ENCODE data around the gene FOXB1. TPM values are rescaled to one million over a fixed set of nuclear protein-coding genes. Genes with fewer than 3 reads are reported as not detected.

Gene FOXB1
- total RNA-seq, 1 donor from 2014 or later: 6.7 TPM

GRCh38 chr15:60017538-60018520 is 13.7 kb downstream of the FOXB1 start:
- DNase-seq (ENCODE audit: low spot score): no peak
- Mint-ChIP-seq H3K27ac (ENCODE audit: unreplicated experiment) (no peak overlapping the region), H3K27me3 (ENCODE audit: unreplicated experiment) (no peaks in the 10 kb centered on the region), H3K9me3 (ENCODE audit: unreplicated experiment) (no peaks in the 10 kb centered on the region), H3K4me3 (ENCODE audit: unreplicated experiment) (no peak overlapping the region), H3K4me1 (ENCODE audit: unreplicated experiment) (peaks cover 11% of the 10 kb centered on the region), H3K36me3 (ENCODE audit: low read depth, unreplicated experiment) (peaks cover 6% of the 10 kb centered on the region)
- TF ChIP-seq, protein P1, sequence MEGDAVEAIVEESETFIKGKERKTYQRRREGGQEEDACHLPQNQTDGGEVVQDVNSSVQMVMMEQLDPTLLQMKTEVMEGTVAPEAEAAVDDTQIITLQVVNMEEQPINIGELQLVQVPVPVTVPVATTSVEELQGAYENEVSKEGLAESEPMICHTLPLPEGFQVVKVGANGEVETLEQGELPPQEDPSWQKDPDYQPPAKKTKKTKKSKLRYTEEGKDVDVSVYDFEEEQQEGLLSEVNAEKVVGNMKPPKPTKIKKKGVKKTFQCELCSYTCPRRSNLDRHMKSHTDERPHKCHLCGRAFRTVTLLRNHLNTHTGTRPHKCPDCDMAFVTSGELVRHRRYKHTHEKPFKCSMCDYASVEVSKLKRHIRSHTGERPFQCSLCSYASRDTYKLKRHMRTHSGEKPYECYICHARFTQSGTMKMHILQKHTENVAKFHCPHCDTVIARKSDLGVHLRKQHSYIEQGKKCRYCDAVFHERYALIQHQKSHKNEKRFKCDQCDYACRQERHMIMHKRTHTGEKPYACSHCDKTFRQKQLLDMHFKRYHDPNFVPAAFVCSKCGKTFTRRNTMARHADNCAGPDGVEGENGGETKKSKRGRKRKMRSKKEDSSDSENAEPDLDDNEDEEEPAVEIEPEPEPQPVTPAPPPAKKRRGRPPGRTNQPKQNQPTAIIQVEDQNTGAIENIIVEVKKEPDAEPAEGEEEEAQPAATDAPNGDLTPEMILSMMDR (IDR thresholded peaks at IDR 0.05; ENCODE audit: unreplicated experiment): no peak

- Mint-ChIP-seq H3K27ac (ENCODE audit: unreplicated experiment) (peak overlapping the region; percentile 37), H3K9me3 (ENCODE audit: unreplicated experiment) (no peaks in the 10 kb centered on the region), H3K4me3 (ENCODE audit: unreplicated experiment) (no peak overlapping the region), H3K36me3 (ENCODE audit: low read depth, unreplicated experiment) (peaks cover 6% of the 10 kb centered on the region), H3K4me1 (ENCODE audit: unreplicated experiment) (peaks cover 21% of the 10 kb centered on the region), H3K27me3 (ENCODE audit: unreplicated experiment) (no peaks in the 10 kb centered on the region)
- TF ChIP-seq, protein P1 (IDR thresholded peaks at IDR 0.05; ENCODE audit: unreplicated experiment): no peak
- DNase-seq (ENCODE audit: low spot score): no peak
Observed at GRCh38 chr15:60020736-60021135, 16.6 kb downstream of the FOXB1 start.

- H3K27ac Mint-ChIP-seq (ENCODE audit: unreplicated experiment): peak overlapping the region; percentile 42
- H3K4me3 Mint-ChIP-seq (ENCODE audit: unreplicated experiment): no peak overlapping the region
- DNase-seq (ENCODE audit: low spot score): no peak
- no peaks in the 10 kb centered on the region for H3K9me3 Mint-ChIP-seq (ENCODE audit: unreplicated experiment)
- TF ChIP-seq, protein P1 (IDR thresholded peaks at IDR 0.05; ENCODE audit: unreplicated experiment): no peak
- no peaks in the 10 kb centered on the region for H3K27me3 Mint-ChIP-seq (ENCODE audit: unreplicated experiment)
- peaks cover 6% of the 10 kb centered on the region for H3K36me3 Mint-ChIP-seq (ENCODE audit: low read depth, unreplicated experiment)
- peaks cover 21% of the 10 kb centered on the region for H3K4me1 Mint-ChIP-seq (ENCODE audit: unreplicated experiment)
Observed at GRCh38 chr15:60021589-60022378, 17.7 kb downstream of the FOXB1 start.

GRCh38 chr15:60022379-60022741 is 18.2 kb downstream of the FOXB1 start:
- Mint-ChIP-seq H3K9me3 (ENCODE audit: unreplicated experiment) (no peaks in the 10 kb centered on the region), H3K27me3 (ENCODE audit: unreplicated experiment) (no peaks in the 10 kb centered on the region), H3K27ac (ENCODE audit: unreplicated experiment) (no peak overlapping the region), H3K4me1 (ENCODE audit: unreplicated experiment) (peaks cover 21% of the 10 kb centered on the region), H3K36me3 (ENCODE audit: low read depth, unreplicated experiment) (peaks cover 3% of the 10 kb centered on the region), H3K4me3 (ENCODE audit: unreplicated experiment) (no peak overlapping the region)
- TF ChIP-seq, protein P1 (IDR thresholded peaks at IDR 0.05; ENCODE audit: unreplicated experiment): no peak
- DNase-seq (ENCODE audit: low spot score): no peak

All from endothelial cell (in vitro differentiated cells).